Peyer's patch (tissue), 4 donors: Measurements from ENCODE around the gene CHRDL2. TPM values are rescaled to one million over a fixed set of nuclear protein-coding genes. Genes with fewer than 3 reads are reported as not detected.

Source experiments
- DNase-seq, 3 donors: peaks; one replicate each; pipeline ENCODE4 v3.0.0-alpha.2; 2017 to 2019
- H3K27ac ChIP-seq, 4 donors: fragments of 200-600 bp; sonication (generic); one replicate each; pipeline ENCODE4 v1.5.1; 2016 to 2019
- H3K27me3 ChIP-seq, 2 donors: fragments of 200-600 bp; sonication (generic); one replicate each; pipeline ENCODE4 v1.5.1; 2019
- H3K36me3 ChIP-seq, 3 donors: fragments of 200-600 bp; sonication (generic); one replicate each; pipeline ENCODE4 v1.5.1; 2016 to 2019
- H3K4me1 ChIP-seq, 4 donors: fragments of 200-600 bp; sonication (generic); one replicate each; pipeline ENCODE4 v1.5.1; 2016 to 2019
- H3K4me3 ChIP-seq, 4 donors: fragments of 200-600 bp; sonication (generic); 1 replicate in 3 of 4; 2 replicates in 1 of 4; pipeline ENCODE4 v1.5.1; 2016 to 2019; ENCODE audit warnings: mild to moderate bottlenecking in 1 of 4
- H3K9me3 ChIP-seq, 4 donors: fragments of 200-600 bp; sonication (generic); one replicate each; pipeline ENCODE4 v1.5.1; 2016 to 2019; ENCODE audit warnings: mild to moderate bottlenecking in 1 of 4
- POLR2A ChIP-seq, 2 donors: fragments of 450-650 bp; IDR thresholded peaks; one replicate each; pipeline ENCODE4 v1.5.1; 2017; ENCODE audit warnings: antibody characterized with exemption in 2 of 2, mild to moderate bottlenecking in 2 of 2, moderate library complexity in 2 of 2
- total RNA-seq, 4 donors: library from RNA; depleted of rRNA; stranded (reverse); fragments of >200 nt; gene quantifications; one replicate each; pipeline ENCODE4 v1.1.0, GENCODE V29; 2016
- TF ChIP-seq, protein P1 (sequence below), 6 experiments: fragments of 450-650 bp in 4 of 6; fragments of 200-600 bp in 2 of 6; sonication (generic) in 1 of 6; IDR thresholded peaks; one replicate each; pipeline ENCODE4 v1.5.1; 2017 to 2019; ENCODE audit warnings: antibody characterized with exemption in 6 of 6, mild to moderate bottlenecking in 3 of 6, moderate library complexity in 1 of 6

Gene CHRDL2
- total RNA-seq, 4 donors from 2014 or later, result not detected

DNA sequence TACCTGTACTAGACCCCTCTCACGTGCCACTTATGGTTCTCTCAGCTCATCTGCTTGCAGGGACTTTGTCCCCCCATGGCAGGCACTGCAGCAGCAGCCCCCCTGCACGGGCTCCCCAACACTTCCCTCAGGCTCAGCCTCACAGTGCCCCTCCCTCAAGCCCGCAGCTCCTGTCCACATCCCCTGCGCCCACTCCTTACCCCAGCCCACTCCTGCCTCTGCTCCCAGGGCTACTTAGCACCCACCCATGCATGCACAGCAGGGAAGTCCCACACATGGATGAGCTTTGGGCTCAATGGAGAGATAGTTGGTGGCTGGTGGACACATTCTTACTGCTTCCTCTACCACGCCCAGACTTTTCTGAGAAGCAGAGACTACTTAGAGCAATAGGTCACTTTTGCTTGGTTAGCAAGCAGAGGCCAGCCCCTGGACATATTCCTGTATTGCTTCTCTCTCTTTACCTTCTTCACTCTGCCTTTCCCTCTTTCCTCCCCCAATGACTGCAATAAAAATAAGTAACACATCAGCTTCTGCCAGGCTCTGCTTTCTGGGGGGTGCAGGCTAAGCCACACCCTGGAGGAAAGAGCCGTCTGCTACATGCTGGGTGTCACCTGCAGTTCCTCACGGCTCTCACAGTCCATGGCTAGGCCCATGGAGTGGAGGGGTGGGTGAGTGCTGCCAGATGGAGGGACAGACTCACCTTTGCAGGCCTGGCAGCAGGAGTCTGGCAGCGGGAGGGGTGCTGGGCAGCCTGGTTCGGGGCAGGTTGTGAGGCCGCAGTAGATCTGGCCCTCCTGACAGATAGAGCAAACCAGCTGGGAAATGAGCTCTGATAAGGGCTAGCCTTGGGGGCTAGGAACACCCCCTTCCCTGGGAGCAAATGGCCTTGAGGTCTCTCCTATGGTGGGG, 23.4 kb downstream of the CHRDL2 start:
- TF ChIP-seq, protein P1, sequence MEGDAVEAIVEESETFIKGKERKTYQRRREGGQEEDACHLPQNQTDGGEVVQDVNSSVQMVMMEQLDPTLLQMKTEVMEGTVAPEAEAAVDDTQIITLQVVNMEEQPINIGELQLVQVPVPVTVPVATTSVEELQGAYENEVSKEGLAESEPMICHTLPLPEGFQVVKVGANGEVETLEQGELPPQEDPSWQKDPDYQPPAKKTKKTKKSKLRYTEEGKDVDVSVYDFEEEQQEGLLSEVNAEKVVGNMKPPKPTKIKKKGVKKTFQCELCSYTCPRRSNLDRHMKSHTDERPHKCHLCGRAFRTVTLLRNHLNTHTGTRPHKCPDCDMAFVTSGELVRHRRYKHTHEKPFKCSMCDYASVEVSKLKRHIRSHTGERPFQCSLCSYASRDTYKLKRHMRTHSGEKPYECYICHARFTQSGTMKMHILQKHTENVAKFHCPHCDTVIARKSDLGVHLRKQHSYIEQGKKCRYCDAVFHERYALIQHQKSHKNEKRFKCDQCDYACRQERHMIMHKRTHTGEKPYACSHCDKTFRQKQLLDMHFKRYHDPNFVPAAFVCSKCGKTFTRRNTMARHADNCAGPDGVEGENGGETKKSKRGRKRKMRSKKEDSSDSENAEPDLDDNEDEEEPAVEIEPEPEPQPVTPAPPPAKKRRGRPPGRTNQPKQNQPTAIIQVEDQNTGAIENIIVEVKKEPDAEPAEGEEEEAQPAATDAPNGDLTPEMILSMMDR (IDR thresholded peaks at IDR 0.05), result no peak
- no peak for TF ChIP-seq POLR2A (IDR thresholded peaks at IDR 0.05)
- H3K9me3 ChIP-seq, result no peaks in the 10 kb centered on the region
- no peak for DNase-seq
- H3K27ac ChIP-seq, result no peak overlapping the region
- no peaks in the 10 kb centered on the region for H3K36me3 ChIP-seq
- H3K4me3 ChIP-seq, result no peak overlapping the region
- no peaks in the 10 kb centered on the region for H3K27me3 ChIP-seq
- H3K4me1 ChIP-seq, result no peaks in the 10 kb centered on the region

DNA sequence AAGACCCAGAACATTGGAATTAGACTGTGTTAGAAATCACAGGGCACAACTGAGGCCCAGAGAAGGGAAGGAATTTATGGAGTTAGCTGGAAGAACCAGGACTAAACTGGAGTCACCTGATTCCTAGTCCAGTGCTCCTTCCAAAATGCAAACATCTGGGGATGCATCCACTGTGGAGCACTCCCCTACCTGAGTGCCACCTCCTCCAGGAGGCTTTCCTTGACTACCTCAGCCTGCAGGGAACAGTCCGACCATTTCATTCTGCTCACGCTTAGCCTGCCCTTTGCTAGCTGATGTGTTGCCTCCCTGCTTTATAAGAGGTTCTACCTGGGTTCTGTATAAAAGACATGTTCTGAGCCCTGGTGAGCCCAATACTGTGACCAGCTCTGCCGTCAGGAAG, 24.0 kb downstream of the CHRDL2 start:
- no peaks in the 10 kb centered on the region for H3K27me3 ChIP-seq
- DNase-seq, result no peak
- no peaks in the 10 kb centered on the region for H3K4me1 ChIP-seq
- no peaks in the 10 kb centered on the region for H3K9me3 ChIP-seq
- H3K27ac ChIP-seq, result no peak overlapping the region
- no peak overlapping the region for H3K4me3 ChIP-seq
- no peaks in the 10 kb centered on the region for H3K36me3 ChIP-seq
- TF ChIP-seq, protein P1 (IDR thresholded peaks at IDR 0.05), result no peak
- no peak for TF ChIP-seq POLR2A (IDR thresholded peaks at IDR 0.05)

DNA sequence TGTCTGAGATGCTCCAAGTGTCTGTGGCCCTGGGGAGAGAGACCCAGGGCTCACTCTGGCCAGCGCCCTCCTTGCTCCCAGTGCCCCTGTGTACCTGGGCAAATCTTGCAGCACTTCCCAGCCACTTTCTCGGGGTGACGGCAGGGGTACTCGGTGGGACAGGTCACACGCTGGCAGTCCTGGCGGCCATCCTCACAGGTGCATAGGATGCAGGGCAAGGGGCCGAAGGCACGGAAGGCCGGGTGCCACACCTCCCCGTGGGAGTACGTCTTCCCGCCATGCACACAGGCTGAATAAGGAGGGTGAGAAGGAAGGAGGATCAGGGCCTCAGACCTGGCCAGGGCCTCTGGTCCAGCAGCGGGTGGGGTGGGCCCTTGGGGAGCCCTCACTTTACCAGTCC, 28.0 kb downstream of the CHRDL2 start:
- H3K27me3 ChIP-seq, result no peaks in the 10 kb centered on the region
- no peak overlapping the region for H3K27ac ChIP-seq
- H3K4me3 ChIP-seq, result no peak overlapping the region
- no peak for DNase-seq
- no peaks in the 10 kb centered on the region for H3K36me3 ChIP-seq
- no peaks in the 10 kb centered on the region for H3K9me3 ChIP-seq
- H3K4me1 ChIP-seq, result no peaks in the 10 kb centered on the region
- TF ChIP-seq, protein P1 (IDR thresholded peaks at IDR 0.05), result no peak
- TF ChIP-seq POLR2A (IDR thresholded peaks at IDR 0.05), result no peak

DNA sequence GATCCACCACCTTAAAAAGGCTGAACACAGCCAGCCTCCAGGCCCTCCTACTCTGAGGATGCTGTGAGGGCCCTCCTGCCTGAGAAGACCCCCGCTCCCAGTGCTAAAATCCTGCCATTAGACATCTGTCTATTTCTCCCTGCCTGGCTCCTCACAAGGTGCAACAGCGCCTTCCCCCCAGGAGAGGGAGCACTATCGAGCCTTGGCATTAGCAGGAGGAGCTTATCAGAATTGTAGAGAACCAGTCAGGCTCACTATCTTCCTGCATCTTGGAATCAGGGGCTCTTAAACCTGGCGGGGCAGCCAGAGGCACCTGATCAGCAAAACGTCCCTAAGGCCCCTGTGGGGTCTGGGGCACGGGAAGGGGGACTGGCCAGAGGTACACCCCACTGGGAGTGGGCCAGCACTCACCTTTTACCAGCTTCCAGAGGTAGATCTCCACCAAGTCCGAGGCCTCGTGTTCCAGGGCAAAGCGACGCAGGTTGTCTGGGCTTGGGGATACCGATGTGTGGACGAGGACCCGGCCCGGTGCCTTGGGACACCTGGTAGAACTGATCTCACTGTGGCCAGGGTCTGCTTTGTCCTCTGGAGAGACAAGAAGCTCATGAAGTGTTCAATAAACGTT, 28.7 kb downstream of the CHRDL2 start:
- Histone ChIP-seq H3K4me1 (no peaks in the 10 kb centered on the region), H3K4me3 (no peak overlapping the region), H3K36me3 (no peaks in the 10 kb centered on the region), H3K27ac (no peak overlapping the region), H3K9me3 (no peaks in the 10 kb centered on the region), H3K27me3 (no peaks in the 10 kb centered on the region)
- TF ChIP-seq, protein P1 (IDR thresholded peaks at IDR 0.05), result peak; percentile 52 to 84 (median 74)
- no peak for TF ChIP-seq POLR2A (IDR thresholded peaks at IDR 0.05)
- DNase-seq, result peak; percentile 38 to 78 (median 68)

DNA sequence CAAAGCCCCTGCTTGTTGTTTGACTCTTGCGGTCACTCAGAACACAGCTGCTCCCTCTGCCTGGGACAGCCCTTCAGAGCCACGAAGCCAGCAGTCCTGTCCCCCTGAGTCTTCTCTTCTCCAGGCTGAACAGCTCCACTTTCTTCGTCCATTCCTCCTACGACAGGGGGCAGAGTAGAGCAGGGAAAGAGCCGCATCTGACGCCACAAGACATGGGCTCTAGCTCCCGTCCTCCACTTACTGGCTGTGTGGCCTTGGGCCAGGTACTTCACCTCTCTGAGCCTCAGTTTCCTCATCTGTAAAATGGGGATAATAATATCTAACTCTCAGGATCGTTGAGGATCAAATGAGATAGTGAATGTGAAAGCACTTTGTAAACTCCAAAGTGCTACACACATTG, 29.9 kb downstream of the CHRDL2 start:
- Histone ChIP-seq H3K9me3 (no peaks in the 10 kb centered on the region), H3K27me3 (no peaks in the 10 kb centered on the region), H3K4me1 (peaks cover 0 to 9% (median 0%) of the 10 kb centered on the region in 4 donors), H3K4me3 (no peak overlapping the region), H3K27ac (no peak overlapping the region), H3K36me3 (no peaks in the 10 kb centered on the region)
- no peak for TF ChIP-seq POLR2A (IDR thresholded peaks at IDR 0.05)
- TF ChIP-seq, protein P1 (IDR thresholded peaks at IDR 0.05), result no peak
- no peak for DNase-seq
